GM21528 (cell line): ENCODE measurements around the gene TEKT5.

Experiments
- ATAC-seq: cut with Tn5 transposase; IDR thresholded peaks from one replicate; pipeline ENCODE4 v1.9.1; 2021; ENCODE audit warnings: mild to moderate bottlenecking, moderate library complexity; ENCODE audit not compliant: unreplicated experiment, low FRiP score

Gene TEKT5

GRCh38 chr16:10613785-10614485, 80.8 kb downstream of the TEKT5 start:
- no peak for ATAC-seq

- no peak for ATAC-seq
Measured at GRCh38 chr16:10612649-10613179, 82.0 kb downstream of the TEKT5 start.

GRCh38 chr16:10611825-10612342, 82.8 kb downstream of the TEKT5 start:
- ATAC-seq: no peak

- ATAC-seq: no peak
Measured at GRCh38 chr16:10610499-10611184, 84.1 kb downstream of the TEKT5 start.

GRCh38 chr16:10609402-10609774, 85.3 kb downstream of the TEKT5 start:
- no peak for ATAC-seq

GRCh38 chr16:10608687-10609401, 85.9 kb downstream of the TEKT5 start:
- ATAC-seq: no peak

- ATAC-seq: no peak
Measured at GRCh38 chr16:10607157-10607556, 87.6 kb downstream of the TEKT5 start.

- ATAC-seq: no peak
Measured at GRCh38 chr16:10606607-10607006, 88.1 kb downstream of the TEKT5 start.

GRCh38 chr16:10605636-10606035, 89.1 kb downstream of the TEKT5 start:
- ATAC-seq: no peak

- no peak for ATAC-seq
Measured at GRCh38 chr16:10601444-10602408, 93.0 kb downstream of the TEKT5 start.

GRCh38 chr16:10600782-10601443, 93.8 kb downstream of the TEKT5 start:
- ATAC-seq: no peak

- ATAC-seq: no peak
Measured at GRCh38 chr16:10599626-10600025, 95.1 kb downstream of the TEKT5 start.

GRCh38 chr16:10598157-10598556, 96.6 kb downstream of the TEKT5 start:
- no peak for ATAC-seq

GRCh38 chr16:10597187-10597601, 97.5 kb downstream of the TEKT5 start:
- no peak for ATAC-seq

- no peak for ATAC-seq
Measured at GRCh38 chr16:10594312-10594950, 100.3 kb downstream of the TEKT5 start.

GRCh38 chr16:10592611-10593010, 102.1 kb downstream of the TEKT5 start:
- ATAC-seq: no peak

- ATAC-seq: no peak
Measured at GRCh38 chr16:10590342-10590741, 104.4 kb downstream of the TEKT5 start.

GRCh38 chr16:10589109-10589508, 105.6 kb downstream of the TEKT5 start:
- no peak for ATAC-seq

- ATAC-seq: no peak
Measured at GRCh38 chr16:10587622-10588021, 107.1 kb downstream of the TEKT5 start.
